ENCODE results near the gene SORBS2. TPM values are rescaled to one million over a fixed set of nuclear protein-coding genes. Genes with fewer than 3 reads are reported as not detected.

Gene SORBS2
- total RNA-seq, 1 donor from 2014 or later: not detected

DNA sequence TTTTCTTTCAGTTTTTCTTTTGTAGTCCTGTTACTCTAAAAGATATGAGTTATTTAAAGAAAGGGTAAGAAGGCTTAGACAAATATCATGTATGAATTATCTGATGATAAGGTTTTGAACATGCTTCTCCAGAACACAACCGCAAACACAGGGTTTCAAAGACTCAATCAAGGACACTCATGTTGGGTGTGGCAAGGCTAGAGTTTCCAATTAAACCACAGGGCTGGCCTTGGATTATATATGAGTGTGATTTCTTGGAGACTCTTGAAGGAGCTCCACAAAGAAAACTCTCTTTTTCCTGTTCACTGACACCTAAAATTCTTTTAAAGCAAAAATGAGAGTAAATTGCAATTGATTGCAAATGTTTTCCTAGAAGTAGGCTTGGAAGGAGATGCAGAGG is 166.6 kb downstream of the SORBS2 start:
- ChIA-PET POLR2A (no interaction called here), CTCF (no interaction called here)
- no peaks in the 10 kb centered on the region for H3K4me1 Mint-ChIP-seq
- DNase-seq (no peak), ATAC-seq (ENCODE audit: low read depth) (no peak)
- TF ChIP-seq, protein P1, sequence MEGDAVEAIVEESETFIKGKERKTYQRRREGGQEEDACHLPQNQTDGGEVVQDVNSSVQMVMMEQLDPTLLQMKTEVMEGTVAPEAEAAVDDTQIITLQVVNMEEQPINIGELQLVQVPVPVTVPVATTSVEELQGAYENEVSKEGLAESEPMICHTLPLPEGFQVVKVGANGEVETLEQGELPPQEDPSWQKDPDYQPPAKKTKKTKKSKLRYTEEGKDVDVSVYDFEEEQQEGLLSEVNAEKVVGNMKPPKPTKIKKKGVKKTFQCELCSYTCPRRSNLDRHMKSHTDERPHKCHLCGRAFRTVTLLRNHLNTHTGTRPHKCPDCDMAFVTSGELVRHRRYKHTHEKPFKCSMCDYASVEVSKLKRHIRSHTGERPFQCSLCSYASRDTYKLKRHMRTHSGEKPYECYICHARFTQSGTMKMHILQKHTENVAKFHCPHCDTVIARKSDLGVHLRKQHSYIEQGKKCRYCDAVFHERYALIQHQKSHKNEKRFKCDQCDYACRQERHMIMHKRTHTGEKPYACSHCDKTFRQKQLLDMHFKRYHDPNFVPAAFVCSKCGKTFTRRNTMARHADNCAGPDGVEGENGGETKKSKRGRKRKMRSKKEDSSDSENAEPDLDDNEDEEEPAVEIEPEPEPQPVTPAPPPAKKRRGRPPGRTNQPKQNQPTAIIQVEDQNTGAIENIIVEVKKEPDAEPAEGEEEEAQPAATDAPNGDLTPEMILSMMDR (IDR thresholded peaks at IDR 0.05): no peak
- H3K36me3 Mint-ChIP-seq (ENCODE audit: low read depth): no peaks in the 10 kb centered on the region
- no peak overlapping the region for H3K4me3 Mint-ChIP-seq
- H3K27me3 Mint-ChIP-seq: peaks cover 14% of the 10 kb centered on the region
- intact Hi-C loops (cut with micrococcal nuclease): no loop called here
- no peak overlapping the region for H3K27ac Mint-ChIP-seq
- no peaks in the 10 kb centered on the region for H3K9me3 Mint-ChIP-seq

DNA sequence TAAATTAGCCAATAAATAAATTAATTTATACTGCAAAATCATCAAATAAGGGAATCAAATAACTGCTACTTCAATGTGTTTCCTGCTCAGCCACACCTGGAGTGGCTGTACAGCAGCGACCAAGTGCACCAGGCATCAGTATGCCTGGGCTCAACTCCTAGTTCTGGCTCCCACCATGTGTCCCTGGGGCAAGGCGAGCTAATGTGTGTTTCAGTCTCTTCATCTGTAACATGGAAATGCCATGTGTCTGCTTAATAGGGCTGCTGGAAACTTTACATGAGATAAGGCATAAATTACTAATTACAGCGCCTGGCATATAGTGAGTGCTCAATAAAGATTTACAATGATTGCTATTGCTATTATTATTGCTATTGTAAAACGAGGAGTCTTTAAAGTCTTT is 167.6 kb downstream of the SORBS2 start:
- DNase-seq (no peak), ATAC-seq (ENCODE audit: low read depth) (no peak)
- ChIA-PET POLR2A (no interaction called here), CTCF (interaction anchor here (1.1 kb wide), 1 partner anchor 377 kb away, joined by 4 read pairs; no protein-coding TSS in a partner anchor)
- Mint-ChIP-seq H3K4me1 (no peaks in the 10 kb centered on the region), H3K36me3 (ENCODE audit: low read depth) (no peaks in the 10 kb centered on the region), H3K27ac (no peak overlapping the region), H3K27me3 (peaks cover 14% of the 10 kb centered on the region), H3K9me3 (no peaks in the 10 kb centered on the region), H3K4me3 (no peak overlapping the region)
- intact Hi-C loops (cut with micrococcal nuclease): loop anchor here (5.0 kb wide), 1 partner anchor 558 kb away; no protein-coding TSS in a partner anchor
- TF ChIP-seq, protein P1 (IDR thresholded peaks at IDR 0.05): no peak

DNA sequence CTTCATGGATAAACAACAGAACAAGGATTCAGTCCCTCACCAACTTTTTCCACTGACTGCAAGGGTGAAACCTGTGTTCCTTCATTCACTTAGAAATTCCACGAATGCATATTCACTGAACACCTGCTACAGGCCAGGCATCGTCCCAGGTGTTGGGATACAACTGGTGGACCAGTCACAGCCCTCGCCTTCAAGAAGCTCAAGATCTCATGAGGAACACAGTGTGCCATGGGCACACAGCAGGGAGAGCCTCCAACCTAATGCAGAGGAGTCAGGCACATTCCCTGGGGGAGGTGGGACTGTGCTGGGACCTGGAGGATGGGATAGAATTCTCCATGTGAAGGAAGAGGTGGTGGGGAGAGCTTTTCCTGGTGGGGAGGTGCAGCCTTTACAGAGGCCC is 169.1 kb downstream of the SORBS2 start:
- Mint-ChIP-seq H3K4me1 (no peaks in the 10 kb centered on the region), H3K4me3 (no peak overlapping the region), H3K9me3 (no peaks in the 10 kb centered on the region), H3K27me3 (peaks cover 24% of the 10 kb centered on the region), H3K36me3 (ENCODE audit: low read depth) (no peaks in the 10 kb centered on the region), H3K27ac (no peak overlapping the region)
- TF ChIP-seq, protein P1 (IDR thresholded peaks at IDR 0.05): no peak
- ChIA-PET POLR2A (no interaction called here), CTCF (interaction anchor here (1.0 to 5.1 kb wide), 3 partner anchors 379 to 495 kb away, joined by 3 to 49 read pairs (median 16); no protein-coding TSS in a partner anchor)
- ATAC-seq (ENCODE audit: low read depth) (no peak), DNase-seq (no peak)
- intact Hi-C loops (cut with micrococcal nuclease): loop anchor here (5.0 kb wide), 1 partner anchor 559 kb away; no protein-coding TSS in a partner anchor

DNA sequence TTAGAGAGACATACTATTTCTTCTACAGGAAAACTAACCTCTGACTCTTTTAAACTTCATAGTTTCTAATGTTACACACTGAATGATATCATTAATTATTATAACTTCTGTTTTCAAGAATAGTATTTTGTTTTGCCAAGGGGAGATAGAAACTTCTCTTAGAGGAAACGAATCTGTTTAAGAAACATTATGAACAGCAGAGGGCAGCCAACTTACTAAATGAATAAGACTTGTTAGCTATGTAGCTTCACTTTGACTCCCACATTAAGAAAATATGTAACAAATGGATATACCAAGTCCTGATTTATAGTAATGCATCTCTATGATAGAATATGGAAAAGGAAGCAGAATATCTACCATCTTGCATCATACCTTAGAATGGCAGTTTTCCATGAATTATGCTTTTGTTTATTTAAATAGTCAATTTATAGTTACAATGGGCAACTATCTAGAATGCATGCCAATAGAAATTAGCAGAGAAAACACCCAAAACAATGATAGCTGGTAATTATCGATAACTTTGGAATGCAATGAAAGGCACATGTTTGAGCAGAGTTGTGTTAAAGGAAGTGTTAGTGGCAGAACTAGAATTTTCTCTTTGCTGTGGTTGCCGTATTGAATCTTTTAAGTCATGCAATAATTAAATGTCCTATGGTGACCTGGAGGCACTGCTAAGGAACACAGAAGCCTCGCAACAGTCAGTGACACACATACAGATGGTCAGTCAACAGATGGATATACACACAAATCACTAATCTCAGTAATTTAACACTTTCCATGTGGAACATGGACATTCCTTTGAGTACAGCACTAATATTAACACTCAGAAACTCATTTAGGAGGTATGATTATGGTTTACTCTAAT is 171.0 kb downstream of the SORBS2 start:
- CTCF ChIA-PET: interaction anchor here (0.9 to 5.1 kb wide), 7 partner anchors 378 to 946 kb away, joined by 3 to 49 read pairs (median 4); no protein-coding TSS in a partner anchor
- DNase-seq: no peak
- no peaks in the 10 kb centered on the region for H3K4me1 Mint-ChIP-seq

More for the DNA sequence above, 171.0 kb downstream of the SORBS2 start:
- Mint-ChIP-seq H3K4me3 (no peak overlapping the region), H3K36me3 (ENCODE audit: low read depth) (no peaks in the 10 kb centered on the region), H3K27ac (no peak overlapping the region), H3K9me3 (no peaks in the 10 kb centered on the region), H3K27me3 (peaks cover 31% of the 10 kb centered on the region)
- TF ChIP-seq, protein P1 (IDR thresholded peaks at IDR 0.05): no peak
- intact Hi-C loops (cut with micrococcal nuclease): loop anchor here (1.0 to 5.0 kb wide), 3 partner anchors 397 to 561 kb away; no protein-coding TSS in a partner anchor
- ATAC-seq (ENCODE audit: low read depth): no peak
- POLR2A ChIA-PET: no interaction called here

Measured in activated B cell treated with CpG ODN at 0.5 μM for 24 hours (primary cell).